ENCODE measurements around the gene ZBTB49. TPM values are rescaled to one million over a fixed set of nuclear protein-coding genes. Genes with fewer than 3 reads are reported as not detected.

The ZBTB49 gene
- total and polyA plus RNA-seq, 2 of the 4 experiments (the other 2 are of a cell fraction) = 3.2 to 4.8 TPM

- H3K4me3 ChIP-seq (ENCODE audit: insufficient read depth, low read depth, low read length) = no peak overlapping the region
- H4K20me1 ChIP-seq (ENCODE audit: insufficient read depth, low read length) = no peaks in the 10 kb centered on the region
- no CpG with 5 or more reads among the region's 9 CpGs for WGBS, 2 experiments (ENCODE audit: extremely low coverage in 2 of 2, insufficient read length in 1 of 2)
- no peaks in the 10 kb centered on the region for H3K9me1 ChIP-seq (ENCODE audit: insufficient read depth, low read length)
- no peak overlapping the region for H4K5ac ChIP-seq (ENCODE audit: low read depth, low read length)
- peaks cover 31% of the 10 kb centered on the region for H3K27me3 ChIP-seq (ENCODE audit: control insufficient read depth, insufficient read depth, low read length)
- TF ChIP-seq CEBPB (IDR thresholded peaks at IDR 0.05; ENCODE audit: low read depth, low read length) = no peak
- no peak for TF ChIP-seq CTCF (conservative IDR thresholded peaks at IDR 0.05; ENCODE audit: low read depth, low read length)
- no peak for TF ChIP-seq MAFK (IDR thresholded peaks at IDR 0.05; ENCODE audit: low read depth, low read length)
- TF ChIP-seq FOS (IDR thresholded peaks at IDR 0.05; ENCODE audit: low read depth, low read length) = no peak
- no peak for TF ChIP-seq RCOR1 (IDR thresholded peaks at IDR 0.05; ENCODE audit: insufficient replicate concordance, low read length)
- TF ChIP-seq RAD21 (IDR thresholded peaks at IDR 0.05; ENCODE audit: low read length) = no peak
- TF ChIP-seq POLR2A (IDR thresholded peaks at IDR 0.05; ENCODE audit: low read depth, low read length) = no peak
- TF ChIP-seq NFE2L2 (IDR thresholded peaks at IDR 0.05; ENCODE audit: low read depth, low read length) = no peak
- TF ChIP-seq BHLHE40 (IDR thresholded peaks at IDR 0.05; ENCODE audit: low read depth, low read length) = no peak
- no peak for TF ChIP-seq SMC3 (IDR thresholded peaks at IDR 0.05; ENCODE audit: low read depth, low read length)
- no peak for TF ChIP-seq RFX5 (IDR thresholded peaks at IDR 0.05; ENCODE audit: low read depth, low read length)
- no peak for TF ChIP-seq CHD1 (IDR thresholded peaks at IDR 0.05; ENCODE audit: low read depth, low read length)
- no peak for TF ChIP-seq MAZ (IDR thresholded peaks at IDR 0.05; ENCODE audit: borderline replicate concordance, low read depth, low read length)
- TF ChIP-seq ELK1 (IDR thresholded peaks at IDR 0.05; ENCODE audit: borderline replicate concordance, low read depth, low read length) = no peak
- TF ChIP-seq MXI1 (IDR thresholded peaks at IDR 0.05; ENCODE audit: borderline replicate concordance, low read depth, low read length) = no peak
- no peak for TF ChIP-seq USF2 (IDR thresholded peaks at IDR 0.05; ENCODE audit: low read depth, low read length)
- H3K23ac ChIP-seq (ENCODE audit: low read depth, low read length) = no peak overlapping the region
- H3K4me2 ChIP-seq (ENCODE audit: low read depth, low read length) = no peak overlapping the region
- H2AFZ ChIP-seq (replicated peaks; ENCODE audit: low read length, poor library complexity) = peak overlapping the region; percentile 33
- no peak overlapping the region for H3K9ac ChIP-seq (ENCODE audit: low read depth, low read length)
- ATAC-seq (ENCODE audit: low read depth) (no peak), DNase-seq (no peak)
- H2BK20ac ChIP-seq (ENCODE audit: low read depth, low read length) = no peak overlapping the region
- CTCF ChIA-PET = no interaction called here
- no peak overlapping the region for H3K4ac ChIP-seq (ENCODE audit: low read depth, low read length)
- H2BK5ac ChIP-seq (ENCODE audit: low read depth, low read length, poor library complexity, severe bottlenecking) = no peak overlapping the region
- no peak overlapping the region for H2BK120ac ChIP-seq (ENCODE audit: low read depth, low read length)
- H2AK5ac ChIP-seq (ENCODE audit: low read depth, low read length) = no peak overlapping the region
- intact Hi-C loops (cut with micrococcal nuclease) = no loop called here
- H3K18ac ChIP-seq (ENCODE audit: low read depth, low read length) = no peak overlapping the region
- no peaks in the 10 kb centered on the region for H3K79me1 ChIP-seq (ENCODE audit: low read depth in 1 of 2, low read length in 2 of 2)
- no peak overlapping the region for H4K8ac ChIP-seq (ENCODE audit: low read depth in 2 of 2, low read length in 2 of 2)
- H4K91ac ChIP-seq (ENCODE audit: insufficient read depth, low read depth, low read length) = no peak overlapping the region
- in situ Hi-C loops (cut with MboI; ENCODE audit: low sequenced_read_pairs) = no loop called here
- H2BK15ac ChIP-seq (ENCODE audit: low read depth, low read length) = no peak overlapping the region
- H3K4me1 ChIP-seq (ENCODE audit: control insufficient read depth, insufficient read depth, low read length) = no peaks in the 10 kb centered on the region
- no peaks in the 10 kb centered on the region; the same call in none of the 2 replicates for H3K9me3 ChIP-seq (ENCODE audit: control insufficient read depth, insufficient read depth, low read length)
- no peaks in the 10 kb centered on the region for H3K36me3 ChIP-seq (ENCODE audit: control insufficient read depth, insufficient read depth, low read length)
- H3K27ac ChIP-seq (ENCODE audit: insufficient read depth, low read length) = no peak overlapping the region
- BruUV-seq (replicated peaks) = no TSS peak
- H2AK9ac ChIP-seq (replicated peaks; ENCODE audit: low read depth, low read length, poor library complexity) = peak overlapping the region; percentile 42
- no peak overlapping the region for H3K14ac ChIP-seq (replicated peaks; ENCODE audit: low read depth, low read length)
- dilution Hi-C loops (cut with HindIII; ENCODE audit: low sequenced_read_pairs, unreplicated experiment) = no loop called here
- POLR2A ChIA-PET (ENCODE audit: unreplicated experiment) = no interaction called here
- no peak overlapping the region for H3K56ac ChIP-seq (ENCODE audit: extremely low read depth, insufficient read depth, low read length)
Measured at GRCh38 chr4:4364486-4365208, 74.6 kb downstream of the ZBTB49 start.

Measured in IMR-90 (cell line).